Panc1 (cell line): ENCODE data around the gene HPCAL1. TPM values are rescaled to one million over a fixed set of nuclear protein-coding genes. Genes with fewer than 3 reads are reported as not detected.

Experiments
- ATAC-seq: fragments of 200-7000 bp; cut with Tn5 transposase; 2 replicates; pipeline ENCODE4 v1.9.1; 2020; ENCODE audit warnings: mild to moderate bottlenecking, moderate library complexity
- BruUV-seq: library from RNA; stranded (reverse); fragments of 400-500 nt; replicated peaks from 2 replicates; lab custom pipeline; 2021; lab: Mats Ljungman, UMichigan
- CTCF ChIA-PET: fragments of 300-600 bp; sonication (Branson Sonifier 250); formaldehyde crosslinking; loops from one replicate; lab custom pipeline; 2022; ENCODE audit warnings: antibody characterized with exemption; lab: Charles Lee
- POLR2A ChIA-PET: fragments of 300-600 bp; sonication (Branson Sonifier 250); formaldehyde crosslinking; loops from one replicate; lab custom pipeline; 2022; ENCODE audit warnings: antibody characterized with exemption; lab: Charles Lee
- DNase-seq: peaks from one replicate; pipeline ENCODE4 v3.0.0-alpha.2; 2010; ENCODE audit warnings: low read depth, low spot score
- H3K27ac ChIP-seq: 2 replicates; pipeline ENCODE4 v1.5.1; 2011; ENCODE audit warnings: mild to moderate bottlenecking, low read length, inconsistent platforms
- H3K27me3 ChIP-seq: fragments of 200-500 bp; sonication (Bioruptor generic); 2 replicates; pipeline ENCODE4 v1.6.0; 2014; ENCODE audit warnings: low read length, inconsistent platforms; ENCODE audit not compliant: control insufficient read depth, insufficient read depth
- H3K36me3 ChIP-seq: fragments of 200-500 bp; sonication (Bioruptor generic); 2 replicates; pipeline ENCODE4 v1.5.1; 2014; ENCODE audit warnings: inconsistent platforms, mild to moderate bottlenecking, low read length, moderate library complexity; ENCODE audit not compliant: control insufficient read depth, insufficient read depth
- H3K4me1 ChIP-seq: 2 replicates; pipeline ENCODE4 v1.5.1; 2011; ENCODE audit warnings: inconsistent platforms, mild to moderate bottlenecking, low read length, moderate library complexity; ENCODE audit not compliant: control insufficient read depth, insufficient read depth
- H3K4me3 ChIP-seq, 2 experiments: 2 replicates each; pipeline ENCODE4 v1.5.1; 2011 to 2012; ENCODE audit warnings: low read depth in 2 of 2, low read length in 2 of 2, mild to moderate bottlenecking in 2 of 2, inconsistent platforms in 1 of 2, moderate library complexity in 1 of 2
- H3K9me3 ChIP-seq: fragments of 200-500 bp; sonication (Bioruptor generic); 2 replicates; pipeline ENCODE4 v1.5.1; 2014; ENCODE audit warnings: low read depth, mild to moderate bottlenecking, inconsistent platforms, low read length, moderate library complexity; ENCODE audit not compliant: control insufficient read depth, insufficient read depth
- POLR2AphosphoS5 ChIP-seq: IDR thresholded peaks from 2 replicates; pipeline ENCODE4 v1.6.1; 2012; ENCODE audit warnings: mild to moderate bottlenecking, low read depth, low read length, moderate library complexity
- SIN3A ChIP-seq: IDR thresholded peaks from 2 replicates; pipeline ENCODE4 v1.6.1; 2012; ENCODE audit warnings: low read depth, mild to moderate bottlenecking, low read length, moderate library complexity, borderline replicate concordance; ENCODE audit not compliant: insufficient read depth
- TCF7L2 ChIP-seq: IDR thresholded peaks from 2 replicates; pipeline ENCODE4 v1.6.1; 2011; ENCODE audit warnings: mild to moderate bottlenecking, low read depth, low read length, inconsistent platforms
- in situ Hi-C: cut with HindIII; loops from 2 replicates; pipeline ENCODE4 v1.10.0; 2016; ENCODE audit warnings: low sequenced_read_pairs, low pct_unique_long_range_greater_than_20kb
- intact Hi-C: fragments of 100-400 bp; cut with micrococcal nuclease; formaldehyde crosslinking; loops from one replicate; pipeline ENCODE4 v1.10.0; 2022; ENCODE audit not compliant: unreplicated experiment
- total RNA-seq: library from RNA; stranded (reverse); gene quantifications from one replicate; pipeline ENCODE4 v1.2.1, GENCODE V29; 2021; ENCODE audit not compliant: unreplicated experiment
- TF ChIP-seq, protein P1 (sequence below), 2 experiments: IDR thresholded peaks; 2 replicates each; pipeline ENCODE4 v1.6.1; 2011 to 2012; ENCODE audit warnings: low read depth in 2 of 2, control low read depth in 1 of 2, low read length in 1 of 2, mild to moderate bottlenecking in 1 of 2, moderate library complexity in 1 of 2; ENCODE audit not compliant: insufficient read depth in 1 of 2
- TF ChIP-seq, protein P2 (sequence below): fragments of 450-650 bp; IDR thresholded peaks from 2 replicates; pipeline ENCODE4 v1.5.1; 2017; ENCODE audit warnings: mild to moderate bottlenecking

HPCAL1 gene
- total RNA-seq, 1 experiment from 2014 or later: 234 TPM

DNA sequence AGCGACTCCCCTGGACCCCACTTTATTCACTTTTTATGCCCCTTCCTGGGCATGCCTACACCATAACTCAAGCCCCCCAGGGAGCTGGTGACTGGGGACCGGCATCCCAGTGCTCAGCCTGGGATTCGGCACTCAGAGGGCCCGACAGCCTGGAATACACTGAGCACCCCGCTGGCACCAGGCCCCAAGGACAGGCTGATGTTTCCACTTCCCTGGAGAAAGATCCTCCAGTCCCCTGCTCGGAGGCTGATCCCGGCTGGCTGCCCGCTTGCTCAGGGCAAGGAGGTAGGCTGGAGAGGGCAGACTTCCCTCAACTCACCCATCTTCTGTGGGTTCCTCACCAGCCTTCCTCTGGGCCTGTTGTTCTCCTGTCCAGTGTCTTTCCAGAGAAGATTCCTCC is 108.9 kb downstream of the HPCAL1 start:
- Histone ChIP-seq H3K27ac (peak overlapping the region; percentile 83), H3K4me3 (no peak overlapping the region), H3K36me3 (no peaks in the 10 kb centered on the region; the same call in 1 of the 2 replicates), H3K9me3 (no peaks in the 10 kb centered on the region), H3K4me1 (peaks cover 71% of the 10 kb centered on the region), H3K27me3 (no peaks in the 10 kb centered on the region)
- no TSS peak for BruUV-seq
- no peak for DNase-seq
- intact Hi-C loops (no loop called here), in situ Hi-C loops (no loop called here)
- ATAC-seq: no peak
- TF ChIP-seq TCF7L2 (no peak), POLR2AphosphoS5 (no peak), SIN3A (no peak)
- TF ChIP-seq, protein P1, sequence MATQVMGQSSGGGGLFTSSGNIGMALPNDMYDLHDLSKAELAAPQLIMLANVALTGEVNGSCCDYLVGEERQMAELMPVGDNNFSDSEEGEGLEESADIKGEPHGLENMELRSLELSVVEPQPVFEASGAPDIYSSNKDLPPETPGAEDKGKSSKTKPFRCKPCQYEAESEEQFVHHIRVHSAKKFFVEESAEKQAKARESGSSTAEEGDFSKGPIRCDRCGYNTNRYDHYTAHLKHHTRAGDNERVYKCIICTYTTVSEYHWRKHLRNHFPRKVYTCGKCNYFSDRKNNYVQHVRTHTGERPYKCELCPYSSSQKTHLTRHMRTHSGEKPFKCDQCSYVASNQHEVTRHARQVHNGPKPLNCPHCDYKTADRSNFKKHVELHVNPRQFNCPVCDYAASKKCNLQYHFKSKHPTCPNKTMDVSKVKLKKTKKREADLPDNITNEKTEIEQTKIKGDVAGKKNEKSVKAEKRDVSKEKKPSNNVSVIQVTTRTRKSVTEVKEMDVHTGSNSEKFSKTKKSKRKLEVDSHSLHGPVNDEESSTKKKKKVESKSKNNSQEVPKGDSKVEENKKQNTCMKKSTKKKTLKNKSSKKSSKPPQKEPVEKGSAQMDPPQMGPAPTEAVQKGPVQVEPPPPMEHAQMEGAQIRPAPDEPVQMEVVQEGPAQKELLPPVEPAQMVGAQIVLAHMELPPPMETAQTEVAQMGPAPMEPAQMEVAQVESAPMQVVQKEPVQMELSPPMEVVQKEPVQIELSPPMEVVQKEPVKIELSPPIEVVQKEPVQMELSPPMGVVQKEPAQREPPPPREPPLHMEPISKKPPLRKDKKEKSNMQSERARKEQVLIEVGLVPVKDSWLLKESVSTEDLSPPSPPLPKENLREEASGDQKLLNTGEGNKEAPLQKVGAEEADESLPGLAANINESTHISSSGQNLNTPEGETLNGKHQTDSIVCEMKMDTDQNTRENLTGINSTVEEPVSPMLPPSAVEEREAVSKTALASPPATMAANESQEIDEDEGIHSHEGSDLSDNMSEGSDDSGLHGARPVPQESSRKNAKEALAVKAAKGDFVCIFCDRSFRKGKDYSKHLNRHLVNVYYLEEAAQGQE (IDR thresholded peaks at IDR 0.05; ENCODE audit: insufficient read depth in 1 of 2, low read depth in 2 of 2, low read length in 1 of 2): no peak
- TF ChIP-seq, protein P2, sequence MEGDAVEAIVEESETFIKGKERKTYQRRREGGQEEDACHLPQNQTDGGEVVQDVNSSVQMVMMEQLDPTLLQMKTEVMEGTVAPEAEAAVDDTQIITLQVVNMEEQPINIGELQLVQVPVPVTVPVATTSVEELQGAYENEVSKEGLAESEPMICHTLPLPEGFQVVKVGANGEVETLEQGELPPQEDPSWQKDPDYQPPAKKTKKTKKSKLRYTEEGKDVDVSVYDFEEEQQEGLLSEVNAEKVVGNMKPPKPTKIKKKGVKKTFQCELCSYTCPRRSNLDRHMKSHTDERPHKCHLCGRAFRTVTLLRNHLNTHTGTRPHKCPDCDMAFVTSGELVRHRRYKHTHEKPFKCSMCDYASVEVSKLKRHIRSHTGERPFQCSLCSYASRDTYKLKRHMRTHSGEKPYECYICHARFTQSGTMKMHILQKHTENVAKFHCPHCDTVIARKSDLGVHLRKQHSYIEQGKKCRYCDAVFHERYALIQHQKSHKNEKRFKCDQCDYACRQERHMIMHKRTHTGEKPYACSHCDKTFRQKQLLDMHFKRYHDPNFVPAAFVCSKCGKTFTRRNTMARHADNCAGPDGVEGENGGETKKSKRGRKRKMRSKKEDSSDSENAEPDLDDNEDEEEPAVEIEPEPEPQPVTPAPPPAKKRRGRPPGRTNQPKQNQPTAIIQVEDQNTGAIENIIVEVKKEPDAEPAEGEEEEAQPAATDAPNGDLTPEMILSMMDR: no peak
- CTCF ChIA-PET: interaction anchor here (1.4 kb wide), 1 partner anchor 23 kb away, joined by 4 read pairs; no protein-coding TSS in a partner anchor
- POLR2A ChIA-PET: no interaction called here

DNA sequence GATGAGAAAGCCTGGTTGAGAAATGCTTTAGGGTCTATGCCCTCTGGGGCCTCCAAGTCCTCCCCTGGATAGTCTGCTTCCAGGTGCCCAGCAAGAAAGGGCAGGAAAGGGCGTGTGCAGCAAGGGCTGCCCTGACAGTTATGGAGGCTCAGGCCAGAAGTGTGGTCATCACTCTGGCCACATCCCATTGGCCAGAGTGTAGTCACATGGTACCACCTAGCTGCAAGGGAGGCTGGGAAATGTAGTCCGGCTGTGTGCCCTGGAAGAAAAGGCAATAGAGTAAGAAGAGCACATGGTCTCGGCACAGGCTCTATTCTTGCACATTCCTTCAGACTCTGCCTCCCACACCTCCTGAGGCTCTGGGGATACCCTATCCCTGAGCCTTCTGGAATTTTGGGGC is 109.7 kb downstream of the HPCAL1 start:
- ATAC-seq: peak; percentile 13; the same call in 1 of the 2 replicates
- TF ChIP-seq, protein P2: no peak
- TF ChIP-seq, protein P1 (IDR thresholded peaks at IDR 0.05; ENCODE audit: insufficient read depth in 1 of 2, low read depth in 2 of 2, low read length in 1 of 2): no peak
- TF ChIP-seq POLR2AphosphoS5: no peak
- no peak for TF ChIP-seq TCF7L2
- no peaks in the 10 kb centered on the region for H3K27me3 ChIP-seq
- H3K27ac ChIP-seq: peak overlapping the region; percentile 83
- intact Hi-C loops: no loop called here
- CTCF ChIA-PET: no interaction called here
- no TSS peak for BruUV-seq
- in situ Hi-C loops: no loop called here
- H3K4me3 ChIP-seq: no peak overlapping the region
- H3K4me1 ChIP-seq: peaks cover 71% of the 10 kb centered on the region
- DNase-seq: no peak
- POLR2A ChIA-PET: no interaction called here
- no peaks in the 10 kb centered on the region for H3K9me3 ChIP-seq
- H3K36me3 ChIP-seq: no peaks in the 10 kb centered on the region; the same call in 1 of the 2 replicates
